HepG2 (cell line): ENCODE measurements around the gene PNO1. TPM values are rescaled to one million over a fixed set of nuclear protein-coding genes. Genes with fewer than 3 reads are reported as not detected.

Experiments
- ATAC-seq: fragments of 200-7000 bp; cut with Tn5 transposase; 3 replicates; pipeline ENCODE4 v1.9.1; 2020; ENCODE audit warnings: mild to moderate bottlenecking, moderate library complexity
- BruUV-seq: library from RNA; stranded (reverse); fragments of 400-500 nt; replicated peaks from 2 replicates; lab custom pipeline; 2021; lab: Mats Ljungman, UMichigan
- CTCF ChIA-PET: fragments of 300-600 bp; formaldehyde crosslinking; extraction: SDS; loops from one replicate; lab custom pipeline; 2021; ENCODE audit warnings: low total read pairs, inconsistent platforms, low intra/inter-chr PET ratio; lab: Yijun Ruan, JAX
- POLR2A ChIA-PET: fragments of 350-600 bp; sonication (Branson Sonifier 250); formaldehyde crosslinking; loops from one replicate; lab custom pipeline; 2020; ENCODE audit warnings: antibody characterized with exemption, inconsistent platforms; lab: Yijun Ruan, JAX
- DNase-seq: peaks from one replicate; pipeline ENCODE4 v3.0.0-alpha.2; 2015; ENCODE audit warnings: low spot score
- FAIRE-seq: peaks from 3 replicates; lab custom pipeline; 2011; peaks lifted over from hg19 to GRCh38; lab: Jason Lieb, UNC
- H2AFZ ChIP-seq: one replicate; pipeline ENCODE4 v1.6.1; 2011; ENCODE audit warnings: low read length, inconsistent platforms
- H3K27ac ChIP-seq: fragments of 300-600 bp; 3 replicates; pipeline ENCODE4 v1.8.0; 2011; ENCODE audit warnings: mixed run types, mild to moderate bottlenecking, mixed read lengths, low read length, inconsistent platforms; ENCODE audit not compliant: insufficient read depth; ENCODE audit errors: extremely low read length
- H3K27me3 ChIP-seq, 2 experiments: fragments of 200-600 bp in 1 of 2; 2 replicates in 1 of 2; 3 replicates in 1 of 2; pipeline versions ENCODE4 v1.6.0 to v1.8.0; 2011; ENCODE audit warnings: low read length in 2 of 2, mild to moderate bottlenecking in 2 of 2, moderate library complexity in 2 of 2, inconsistent platforms in 1 of 2; ENCODE audit not compliant: insufficient read depth in 2 of 2, control insufficient read depth in 1 of 2
- H3K36me3 ChIP-seq, 2 experiments: fragments of 200-600 bp in 1 of 2; replicated peaks in 1 of 2; 2 replicates in 1 of 2; 3 replicates in 1 of 2; pipeline versions ENCODE4 v1.5.1 to v1.8.0; 2011; ENCODE audit warnings: low read length in 2 of 2, inconsistent platforms in 1 of 2; ENCODE audit not compliant: insufficient read depth in 2 of 2, control insufficient read depth in 1 of 2
- H3K4me1 ChIP-seq: 2 replicates; pipeline ENCODE4 v1.5.1; 2012; ENCODE audit warnings: low read length, inconsistent platforms; ENCODE audit not compliant: insufficient read depth
- H3K4me2 ChIP-seq: 2 replicates; pipeline ENCODE4 v1.6.0; 2011; ENCODE audit warnings: low read depth, low read length, inconsistent platforms
- H3K4me3 ChIP-seq, 3 experiments: fragments of 200-600 bp in 1 of 3; sonication (generic), shearing (Covaris generic) in 1 of 3; replicated peaks in 1 of 3; 2 replicates each; pipeline ENCODE4 v1.5.1; 2011 to 2016; ENCODE audit warnings: low read length in 3 of 3, inconsistent platforms in 2 of 3, low read depth in 2 of 3, mild to moderate bottlenecking in 2 of 3, control low read depth in 1 of 3, mixed read lengths in 1 of 3; ENCODE audit not compliant: insufficient read depth in 1 of 3
- H3K79me2 ChIP-seq: one replicate; pipeline ENCODE4 v1.6.1; 2011; ENCODE audit warnings: low read length, inconsistent platforms; ENCODE audit not compliant: insufficient read depth
- H3K9ac ChIP-seq: 2 replicates; pipeline ENCODE4 v1.6.0; 2011; ENCODE audit warnings: mild to moderate bottlenecking, low read depth, low read length, inconsistent platforms; ENCODE audit not compliant: insufficient read depth
- H3K9me3 ChIP-seq: 2 replicates; pipeline ENCODE4 v1.5.1; 2012; ENCODE audit warnings: mild to moderate bottlenecking, low read length
- H4K20me1 ChIP-seq: 2 replicates; pipeline ENCODE4 v1.6.0; 2011; ENCODE audit warnings: inconsistent platforms, mild to moderate bottlenecking, low read length, moderate library complexity; ENCODE audit not compliant: insufficient read depth
- ATRX ChIP-seq: sonication (generic); formaldehyde crosslinking; IDR thresholded peaks from 2 replicates; pipeline ENCODE4 v1.4.0; 2020; ENCODE audit warnings: missing genetic modification reagents, borderline replicate concordance
- HIVEP1 ChIP-seq: sonication (generic); formaldehyde crosslinking; IDR thresholded peaks from 2 replicates; pipeline ENCODE4 v1.4.0; 2020; ENCODE audit warnings: mild to moderate bottlenecking, missing genetic modification reagents
- WGBS: methylation state at CpG from one replicate; pipeline ENCODE4 v1.1.6; 2017; ENCODE audit warnings: low lambda C conversion rate; 5-methylcytosine and 5-hydroxymethylcytosine counted together
- in situ Hi-C: cut with HindIII; loops from 2 replicates; pipeline ENCODE4 v1.10.0; 2017; ENCODE audit warnings: low pct_unique_long_range_greater_than_20kb; ENCODE audit not compliant: extremely low pct_ligation_motif_present
- intact Hi-C: fragments of 100-400 bp; cut with micrococcal nuclease; formaldehyde crosslinking; loops from one replicate; pipeline ENCODE4 v1.10.0; 2022; ENCODE audit not compliant: unreplicated experiment
- polyA plus RNA-seq, 8 experiments: library from polyadenylated mRNA; depleted of rRNA in 3 of 8; stranded (reverse) in 7 of 8; unstranded in 1 of 8; fragments of >200 nt; fragmentation: Illumina TruSeq in 4 of 8; extraction: Trizol in 4 of 8; gene quantifications; 2 replicates each; pipeline versions ENCODE4 v1.2.1 to v1.2.3, GENCODE V29; 2011 to 2016; ENCODE audit warnings: low read depth in 4 of 8, missing spikeins in 1 of 8, mixed read lengths in 1 of 8; ENCODE audit not compliant: insufficient read depth in 1 of 8
- total RNA-seq, 5 experiments: library from RNA; depleted of rRNA; stranded (reverse); fragments of >200 nt; fragmentation: Illumina TruSeq; extraction: Trizol; gene quantifications; 2 replicates each; pipeline ENCODE4 v1.2.3, GENCODE V29; 2016; ENCODE audit warnings: low read depth in 1 of 5
- TF ChIP-seq, protein P1 (sequence below): sonication (generic); formaldehyde crosslinking; IDR thresholded peaks from 2 replicates; pipeline ENCODE4 v1.4.0; 2020; ENCODE audit warnings: missing genetic modification reagents

Gene PNO1
- total and polyA plus RNA-seq, 2 of the 13 experiments (the other 11 are each of a cell fraction or from before 2014, with no cell fraction given) = 12.8 to 48.5 TPM

DNA sequence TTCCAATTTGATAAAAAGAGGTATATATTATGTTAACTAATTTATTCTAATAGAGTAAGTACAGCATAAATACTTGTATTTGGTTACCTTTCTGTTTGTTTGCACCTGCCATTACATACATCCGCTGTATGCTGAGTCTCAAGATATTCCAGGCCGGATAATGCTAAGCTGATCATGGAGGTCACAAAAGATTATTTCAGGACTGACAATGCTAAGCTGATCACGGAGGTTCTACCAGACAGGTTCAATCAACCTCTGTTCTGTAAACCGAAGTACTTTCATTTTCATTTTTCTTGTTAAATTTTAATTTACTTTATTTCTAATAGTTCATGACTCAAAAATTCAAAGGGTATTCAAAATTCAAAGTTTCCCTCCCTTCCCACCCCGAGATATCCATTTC is 31.1 kb downstream of the PNO1 start:
- no peak overlapping the region for H3K4me2 ChIP-seq
- H3K4me3 ChIP-seq = no peak overlapping the region
- H2AFZ ChIP-seq = no peak overlapping the region
- no peak overlapping the region for H3K27ac ChIP-seq
- BruUV-seq = no TSS peak
- no peaks in the 10 kb centered on the region for H3K9me3 ChIP-seq
- no peaks in the 10 kb centered on the region for H3K27me3 ChIP-seq
- ChIA-PET CTCF (no interaction called here), POLR2A (no interaction called here)
- peaks cover 11% of the 10 kb centered on the region for H4K20me1 ChIP-seq
- 96% methylated on average over 5 of the region's 5 CpGs for WGBS
- TF ChIP-seq ATRX (CRISPR knock-in tag) = no peak
- ATAC-seq (no peak), FAIRE-seq (no peak), DNase-seq (no peak)
- peaks cover 30% of the 10 kb centered on the region for H3K4me1 ChIP-seq
- in situ Hi-C loops = no loop called here
- intact Hi-C loops = loop anchor here (5.0 kb wide), 1 partner anchor 63 kb away; the partner anchor contains the start of gene PPP3R1
- H3K79me2 ChIP-seq = peaks cover 45% of the 10 kb centered on the region
- H3K9ac ChIP-seq = no peak overlapping the region
- H3K36me3 ChIP-seq = peaks cover 7 to 12% of the 10 kb centered on the region in 2 experiments

DNA sequence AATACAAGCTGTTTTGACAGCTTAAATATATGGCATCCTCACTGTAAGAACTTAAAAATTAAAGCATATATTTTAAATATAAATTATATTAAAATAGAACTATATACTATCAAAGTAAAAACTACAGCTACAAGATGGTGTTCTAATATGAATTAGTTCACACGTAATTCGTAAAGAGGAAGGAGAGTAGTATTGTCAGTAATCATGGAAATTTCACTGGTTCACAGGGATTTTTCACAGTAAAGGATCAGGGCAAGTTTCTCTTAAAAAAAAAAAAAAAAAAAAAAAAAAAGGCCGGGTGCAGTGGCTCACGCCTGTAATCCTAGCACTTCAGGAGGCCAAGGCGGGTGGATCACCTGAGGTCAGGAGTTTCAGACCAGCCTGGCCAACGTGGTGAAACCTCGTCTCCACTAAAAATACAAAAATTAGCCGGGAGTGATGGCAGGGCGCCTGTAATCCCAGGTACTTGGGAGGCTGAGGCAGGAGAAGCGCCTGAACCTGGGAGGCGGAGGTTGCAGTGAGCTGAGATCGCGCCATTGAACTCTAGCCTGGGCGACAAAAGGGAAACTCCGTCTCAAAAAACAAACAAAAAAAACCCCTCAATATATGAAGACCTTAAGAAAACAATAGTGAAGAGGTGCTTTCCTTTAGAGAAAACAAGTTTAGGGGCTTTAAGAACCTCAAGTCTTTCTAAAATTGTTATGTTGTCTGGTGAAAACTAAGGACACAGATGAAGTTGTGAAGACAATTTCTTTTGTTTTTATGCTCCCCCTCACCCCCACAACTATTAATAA is 32.5 kb downstream of the PNO1 start:
- H3K79me2 ChIP-seq = peaks cover 57% of the 10 kb centered on the region
- no peak overlapping the region for H3K4me3 ChIP-seq
- FAIRE-seq (no peak), DNase-seq (no peak), ATAC-seq (no peak)
- no peaks in the 10 kb centered on the region for H3K27me3 ChIP-seq
- BruUV-seq = no TSS peak
- H4K20me1 ChIP-seq = peaks cover 19% of the 10 kb centered on the region
- WGBS = 94% methylated on average over 15 of the region's 15 CpGs
- in situ Hi-C loops = no loop called here
- peaks cover 33% of the 10 kb centered on the region for H3K4me1 ChIP-seq
- ChIA-PET POLR2A (no interaction called here), CTCF (no interaction called here)
- intact Hi-C loops = loop anchor here (5.0 to 10.0 kb wide), 2 partner anchors 62 to 95 kb away; partner anchors contain the start of gene PPP3R1
- peaks cover 3 to 7% of the 10 kb centered on the region in 2 experiments; a peak in 4 of 5 replicates for H3K36me3 ChIP-seq
- no peak overlapping the region for H3K27ac ChIP-seq
- H3K4me2 ChIP-seq = no peak overlapping the region
- H3K9me3 ChIP-seq = no peaks in the 10 kb centered on the region
- H2AFZ ChIP-seq = no peak overlapping the region
- TF ChIP-seq HIVEP1 (CRISPR knock-in tag) = no peak
- TF ChIP-seq, protein P1, sequence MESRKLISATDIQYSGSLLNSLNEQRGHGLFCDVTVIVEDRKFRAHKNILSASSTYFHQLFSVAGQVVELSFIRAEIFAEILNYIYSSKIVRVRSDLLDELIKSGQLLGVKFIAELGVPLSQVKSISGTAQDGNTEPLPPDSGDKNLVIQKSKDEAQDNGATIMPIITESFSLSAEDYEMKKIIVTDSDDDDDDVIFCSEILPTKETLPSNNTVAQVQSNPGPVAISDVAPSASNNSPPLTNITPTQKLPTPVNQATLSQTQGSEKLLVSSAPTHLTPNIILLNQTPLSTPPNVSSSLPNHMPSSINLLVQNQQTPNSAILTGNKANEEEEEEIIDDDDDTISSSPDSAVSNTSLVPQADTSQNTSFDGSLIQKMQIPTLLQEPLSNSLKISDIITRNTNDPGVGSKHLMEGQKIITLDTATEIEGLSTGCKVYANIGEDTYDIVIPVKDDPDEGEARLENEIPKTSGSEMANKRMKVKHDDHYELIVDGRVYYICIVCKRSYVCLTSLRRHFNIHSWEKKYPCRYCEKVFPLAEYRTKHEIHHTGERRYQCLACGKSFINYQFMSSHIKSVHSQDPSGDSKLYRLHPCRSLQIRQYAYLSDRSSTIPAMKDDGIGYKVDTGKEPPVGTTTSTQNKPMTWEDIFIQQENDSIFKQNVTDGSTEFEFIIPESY (CRISPR knock-in tag) = peak; percentile 49; the same call in 1 of the 2 replicates
- H3K9ac ChIP-seq = no peak overlapping the region
